DOHH2 (cell line): ENCODE measurements around the gene DPEP3.
A peak's percentile ranks its signal among the peaks of the same experiment; 100 is the strongest.
"Not testable (repeated sequence)": the region's sequence is repeated elsewhere in the genome, so short reads cannot be mapped to it uniquely, and the experiment has no call there.

Experiments used
- H3F3A ChIP-seq: fragments of 200-600 bp; sonication (generic), shearing (Covaris generic); 2 replicates; pipeline ENCODE4 v1.6.0; 2016; ENCODE audit warnings: antibody characterized with exemption, mild to moderate bottlenecking; ENCODE audit not compliant: control insufficient read depth, insufficient read depth
- H3K27ac ChIP-seq: fragments of 200-600 bp; sonication (generic); 2 replicates; pipeline ENCODE4 v1.5.1; 2014; ENCODE audit warnings: low read depth, mild to moderate bottlenecking, low read length, moderate library complexity
- H3K27me3 ChIP-seq: fragments of 200-600 bp; sonication (generic); 2 replicates; pipeline ENCODE4 v1.6.1; 2014; ENCODE audit warnings: mild to moderate bottlenecking, low read length, mixed read lengths; ENCODE audit not compliant: control insufficient read depth
- H3K36me3 ChIP-seq: fragments of 200-600 bp; sonication (generic); 2 replicates; pipeline ENCODE4 v1.6.1; 2014; ENCODE audit warnings: mild to moderate bottlenecking, low read length, moderate library complexity, mixed read lengths; ENCODE audit not compliant: control insufficient read depth
- H3K4me1 ChIP-seq: fragments of 200-600 bp; sonication (generic); 2 replicates; pipeline ENCODE4 v1.6.1; 2014; ENCODE audit warnings: mild to moderate bottlenecking, low read length, mixed read lengths; ENCODE audit not compliant: control insufficient read depth
- H3K4me2 ChIP-seq: fragments of 200-600 bp; sonication (generic); 2 replicates; pipeline ENCODE4 v1.6.0; 2014; ENCODE audit warnings: mild to moderate bottlenecking, low read length, moderate library complexity
- H3K4me3 ChIP-seq: fragments of 200-600 bp; sonication (generic); 2 replicates; pipeline ENCODE4 v1.5.1; 2014; ENCODE audit warnings: mild to moderate bottlenecking, low read length, mixed read lengths
- H3K79me2 ChIP-seq: fragments of 200-600 bp; sonication (generic); 2 replicates; pipeline ENCODE4 v1.6.1; 2014; ENCODE audit warnings: mild to moderate bottlenecking, low read length, mixed read lengths; ENCODE audit not compliant: control insufficient read depth
- H3K9me2 ChIP-seq: fragments of 200-600 bp; sonication (generic); replicated peaks from 2 replicates; pipeline ENCODE4 v1.6.1; 2014; ENCODE audit warnings: mild to moderate bottlenecking, low read length, mixed read lengths; ENCODE audit not compliant: control insufficient read depth
- H3K9me3 ChIP-seq: fragments of 200-600 bp; sonication (generic); 2 replicates; pipeline ENCODE4 v1.6.1; 2014; ENCODE audit warnings: antibody characterized with exemption, low read length, mixed read lengths; ENCODE audit not compliant: control insufficient read depth, insufficient read depth
- H4K20me1 ChIP-seq: fragments of 200-600 bp; sonication (generic); 2 replicates; pipeline ENCODE4 v1.6.0; 2014; ENCODE audit warnings: low read depth, mild to moderate bottlenecking, antibody characterized with exemption, low read length, moderate library complexity; ENCODE audit not compliant: control insufficient read depth, insufficient read depth
- EZH2phosphoT487 ChIP-seq: fragments of 200-600 bp; sonication (generic); IDR thresholded peaks from 2 replicates; pipeline ENCODE4 v1.6.1; 2017; ENCODE audit warnings: borderline replicate concordance, mild to moderate bottlenecking, antibody characterized with exemption, low read length, moderate library complexity, mixed read lengths
- TF ChIP-seq, protein P1 (sequence below): fragments of 200-600 bp; sonication (generic); IDR thresholded peaks from one replicate; pipeline ENCODE4 v1.5.1; 2014; ENCODE audit warnings: antibody characterized with exemption, mild to moderate bottlenecking, low read depth, low read length; ENCODE audit not compliant: poor library complexity, severe bottlenecking

The DPEP3 gene

DNA sequence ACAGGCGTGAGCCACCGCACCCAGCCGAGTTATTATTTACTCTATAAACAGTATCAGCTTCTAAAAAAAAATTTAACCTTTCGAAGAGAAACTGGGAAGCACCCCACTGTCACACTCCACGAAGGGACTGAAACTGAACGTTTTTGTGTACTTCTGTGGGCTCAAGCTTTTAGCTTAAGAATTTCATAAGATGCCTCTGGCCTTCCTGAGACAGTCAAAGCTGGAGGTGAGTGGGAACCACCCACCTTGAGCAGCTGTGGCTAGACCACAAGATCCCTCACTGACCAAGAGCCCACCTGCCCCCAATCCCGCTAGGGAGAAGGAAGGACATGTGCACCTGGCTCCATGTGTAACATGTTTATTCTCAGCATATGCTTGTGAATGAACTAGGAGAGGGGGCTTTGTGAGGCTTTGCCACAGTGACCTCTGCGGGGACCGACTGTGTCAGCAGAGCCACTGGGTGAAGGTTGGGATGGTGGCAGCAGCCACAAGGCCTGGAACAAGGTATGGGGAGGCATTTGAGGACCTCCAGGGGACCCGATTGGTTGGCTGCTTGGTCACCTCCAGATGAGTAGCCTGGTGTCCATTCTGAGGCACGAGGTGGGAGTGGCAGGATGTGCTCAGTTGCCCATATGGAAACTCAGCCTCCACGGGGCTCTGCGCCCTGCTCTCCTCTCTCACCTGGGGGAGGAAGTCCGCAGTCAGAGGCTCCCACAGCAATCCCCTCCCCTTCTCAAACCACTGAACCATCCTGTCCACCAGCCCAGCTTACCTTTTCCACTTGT is 4.8 kb downstream of the DPEP3 start:
- peaks cover 26% of the 10 kb centered on the region for H3K27me3 ChIP-seq
- no peak for TF ChIP-seq EZH2phosphoT487
- TF ChIP-seq, protein P1, sequence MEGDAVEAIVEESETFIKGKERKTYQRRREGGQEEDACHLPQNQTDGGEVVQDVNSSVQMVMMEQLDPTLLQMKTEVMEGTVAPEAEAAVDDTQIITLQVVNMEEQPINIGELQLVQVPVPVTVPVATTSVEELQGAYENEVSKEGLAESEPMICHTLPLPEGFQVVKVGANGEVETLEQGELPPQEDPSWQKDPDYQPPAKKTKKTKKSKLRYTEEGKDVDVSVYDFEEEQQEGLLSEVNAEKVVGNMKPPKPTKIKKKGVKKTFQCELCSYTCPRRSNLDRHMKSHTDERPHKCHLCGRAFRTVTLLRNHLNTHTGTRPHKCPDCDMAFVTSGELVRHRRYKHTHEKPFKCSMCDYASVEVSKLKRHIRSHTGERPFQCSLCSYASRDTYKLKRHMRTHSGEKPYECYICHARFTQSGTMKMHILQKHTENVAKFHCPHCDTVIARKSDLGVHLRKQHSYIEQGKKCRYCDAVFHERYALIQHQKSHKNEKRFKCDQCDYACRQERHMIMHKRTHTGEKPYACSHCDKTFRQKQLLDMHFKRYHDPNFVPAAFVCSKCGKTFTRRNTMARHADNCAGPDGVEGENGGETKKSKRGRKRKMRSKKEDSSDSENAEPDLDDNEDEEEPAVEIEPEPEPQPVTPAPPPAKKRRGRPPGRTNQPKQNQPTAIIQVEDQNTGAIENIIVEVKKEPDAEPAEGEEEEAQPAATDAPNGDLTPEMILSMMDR, result no peak
- H3K36me3 ChIP-seq, result no peaks in the 10 kb centered on the region
- H3K9me3 ChIP-seq, result no peaks in the 10 kb centered on the region
- no peaks in the 10 kb centered on the region for H4K20me1 ChIP-seq
- no peaks in the 10 kb centered on the region for H3F3A ChIP-seq
- H3K27ac ChIP-seq, result no peak overlapping the region
- H3K79me2 ChIP-seq, result no peaks in the 10 kb centered on the region
- no peak overlapping the region for H3K4me2 ChIP-seq
- no peak overlapping the region for H3K4me3 ChIP-seq
- no peaks in the 10 kb centered on the region for H3K9me2 ChIP-seq
- H3K4me1 ChIP-seq, result peaks cover 12% of the 10 kb centered on the region

DNA sequence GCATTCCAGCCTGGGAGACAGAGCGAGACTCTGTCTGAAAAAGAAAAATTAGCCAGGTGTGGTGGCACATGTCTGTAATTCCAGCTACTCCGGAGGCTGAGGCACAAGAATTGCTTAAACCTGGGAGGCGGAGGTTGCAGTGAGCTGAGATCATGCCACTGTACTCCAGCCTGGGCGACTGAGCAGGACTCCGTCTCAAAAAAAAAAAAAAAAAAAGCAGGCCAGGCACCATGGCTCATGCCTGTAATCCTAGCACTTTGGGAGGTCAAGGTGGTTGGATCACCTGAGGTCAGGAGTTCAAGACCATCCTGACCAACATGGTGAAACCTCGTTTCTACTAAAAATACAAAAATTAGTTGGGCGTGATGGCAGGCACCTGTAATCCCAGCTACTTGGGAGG is 8.0 kb downstream of the DPEP3 start:
- not testable (repeated sequence) for H3K36me3 ChIP-seq, H3K9me3 ChIP-seq, H3K27ac ChIP-seq, H3K9me2 ChIP-seq, H3K4me3 ChIP-seq, H3K79me2 ChIP-seq, H3K4me2 ChIP-seq, H3F3A ChIP-seq, H4K20me1 ChIP-seq
- H3K4me1 ChIP-seq, result peaks cover 30% of the 10 kb centered on the region
- H3K27me3 ChIP-seq, result peaks cover 24% of the 10 kb centered on the region

DNA sequence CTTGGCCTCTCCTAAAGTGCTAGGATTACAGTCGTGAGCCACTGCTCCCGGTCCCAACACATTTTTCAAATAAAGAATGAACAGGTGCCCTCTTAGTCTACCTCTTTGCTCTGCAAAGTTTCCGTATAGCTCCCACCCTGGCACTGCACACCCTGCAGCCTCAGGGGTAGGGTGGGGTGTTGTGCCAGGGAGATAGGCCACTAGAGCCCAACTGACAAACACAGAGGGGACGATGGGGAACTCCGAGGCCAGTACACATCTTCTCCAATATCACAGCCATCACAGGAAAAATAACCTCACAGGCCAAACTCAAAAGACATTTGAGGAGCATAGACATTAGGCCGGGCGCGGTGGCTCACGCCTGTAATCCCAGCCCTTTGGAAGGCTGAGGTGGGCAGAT is 9.2 kb downstream of the DPEP3 start:
- Histone ChIP-seq H3K9me3 (no peaks in the 10 kb centered on the region), H3F3A (no peaks in the 10 kb centered on the region), H3K4me3 (no peak overlapping the region), H3K79me2 (0 out of 2 replicates have a peak, but pooled peaks cover 6% of the 10 kb centered on the region), H3K9me2 (no peaks in the 10 kb centered on the region), H3K4me1 (peaks cover 39% of the 10 kb centered on the region), H3K27me3 (peaks cover 14% of the 10 kb centered on the region), H3K27ac (no peak overlapping the region), H3K4me2 (no peak overlapping the region), H4K20me1 (no peaks in the 10 kb centered on the region), H3K36me3 (no peaks in the 10 kb centered on the region)
- TF ChIP-seq EZH2phosphoT487, result no peak
- TF ChIP-seq, protein P1, result no peak

DNA sequence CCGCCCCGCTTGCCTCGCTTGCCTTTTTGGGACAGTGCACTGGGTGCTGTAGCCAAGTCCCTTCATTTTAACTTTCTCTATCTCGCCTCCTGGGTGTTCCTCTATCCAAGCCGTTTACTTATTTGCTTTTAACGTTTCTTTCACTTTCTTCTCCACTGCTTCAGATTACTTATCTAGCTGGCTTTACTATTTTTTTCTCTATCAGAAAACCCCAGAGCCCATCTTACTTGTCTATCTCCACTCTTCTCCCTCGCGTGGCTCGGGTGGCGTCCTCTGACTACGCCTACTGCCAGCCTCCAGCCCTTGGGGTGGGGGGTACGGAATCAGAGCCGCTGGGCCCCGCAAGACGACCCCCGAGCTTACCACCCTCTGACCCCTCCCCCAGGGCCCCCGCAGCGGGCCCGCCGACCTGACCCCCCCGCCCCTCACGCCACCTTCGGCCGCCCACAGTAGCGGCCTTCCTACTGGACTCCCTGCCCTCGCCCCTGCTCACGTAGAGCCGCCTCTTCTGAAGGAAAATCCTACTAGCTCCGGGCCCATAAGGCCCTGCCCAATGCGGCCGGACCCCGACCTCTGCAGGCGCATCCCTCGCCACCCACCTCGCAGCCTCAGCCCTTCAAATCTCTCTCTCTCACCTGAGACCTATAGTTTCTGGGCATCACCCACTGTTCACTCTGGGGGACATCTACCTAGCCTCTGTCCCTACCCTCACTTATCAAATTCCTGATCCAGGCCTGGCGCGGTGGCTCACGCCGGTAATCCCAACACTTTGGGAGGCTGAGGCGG is 10.9 kb downstream of the DPEP3 start:
- Histone ChIP-seq H3K36me3 (no peaks in the 10 kb centered on the region), H3K79me2 (0 out of 2 replicates have a peak, but pooled peaks cover 6% of the 10 kb centered on the region), H4K20me1 (0 out of 2 replicates have a peak, but pooled peaks cover 3% of the 10 kb centered on the region), H3F3A (peaks cover 7% of the 10 kb centered on the region; the same call in 1 of the 2 replicates), H3K9me3 (no peaks in the 10 kb centered on the region), H3K4me2 (peak overlapping the region; percentile 94), H3K9me2 (no peaks in the 10 kb centered on the region), H3K27ac (no peak overlapping the region), H3K4me1 (peaks cover 29% of the 10 kb centered on the region), H3K27me3 (peaks cover 1% of the 10 kb centered on the region), H3K4me3 (peak overlapping the region; percentile 75)
- no peak for TF ChIP-seq EZH2phosphoT487
- TF ChIP-seq, protein P1, result no peak
